ENCODE results near the gene URM1.
A peak's percentile ranks its signal among the peaks of the same experiment; 100 is the strongest.

URM1 gene

DNA sequence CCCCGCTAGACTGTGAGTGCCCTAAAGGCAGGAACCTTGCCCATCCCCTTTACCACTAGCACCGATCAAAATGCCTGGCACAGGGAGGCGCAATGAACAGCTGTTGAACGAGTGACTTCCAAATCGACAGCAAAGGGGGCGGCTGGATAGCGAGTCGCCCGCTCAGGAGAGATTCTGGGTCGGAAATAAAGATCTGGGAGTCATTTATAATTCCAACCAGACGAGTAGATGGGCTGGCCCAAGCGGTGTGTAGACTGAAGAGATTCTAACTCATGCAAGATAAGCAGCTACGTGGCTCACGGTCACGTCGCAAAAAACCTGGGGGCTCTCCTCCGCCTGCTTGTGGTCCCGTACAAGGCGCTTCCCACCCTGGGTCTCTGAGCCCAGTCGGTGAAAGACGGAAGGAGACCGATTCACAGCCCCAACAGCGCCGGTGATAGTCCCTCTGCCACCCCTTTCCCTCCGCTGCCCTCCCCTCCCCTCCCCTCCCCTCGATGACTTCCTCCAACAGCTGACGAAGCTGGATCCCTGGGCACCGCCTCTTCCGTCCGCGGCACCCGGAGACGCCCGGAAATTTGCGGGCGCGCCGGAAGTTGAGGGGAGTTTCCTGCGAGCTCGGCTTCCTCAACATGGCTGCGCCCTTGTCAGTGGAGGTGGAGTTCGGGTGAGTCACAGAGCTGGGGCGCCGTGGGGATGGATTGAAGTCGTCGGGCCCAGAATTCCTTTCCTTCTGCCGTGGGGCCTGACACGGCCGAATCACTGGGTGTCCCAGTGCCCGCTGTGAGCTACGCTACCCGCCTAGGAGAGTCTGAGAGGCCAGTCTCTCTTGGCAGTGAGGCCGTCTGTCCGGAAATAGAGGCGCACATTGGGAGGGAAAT lies at the start of gene URM1:
URM1 (plus strand) TSS at position 623 of the 878 bp plus-strand sequence; CDS start at position 630, 7 bp downstream.
- peak; percentile 96 for DNase-seq (ENCODE audit: extremely low spot score)
- TF ChIP-seq, protein P1, sequence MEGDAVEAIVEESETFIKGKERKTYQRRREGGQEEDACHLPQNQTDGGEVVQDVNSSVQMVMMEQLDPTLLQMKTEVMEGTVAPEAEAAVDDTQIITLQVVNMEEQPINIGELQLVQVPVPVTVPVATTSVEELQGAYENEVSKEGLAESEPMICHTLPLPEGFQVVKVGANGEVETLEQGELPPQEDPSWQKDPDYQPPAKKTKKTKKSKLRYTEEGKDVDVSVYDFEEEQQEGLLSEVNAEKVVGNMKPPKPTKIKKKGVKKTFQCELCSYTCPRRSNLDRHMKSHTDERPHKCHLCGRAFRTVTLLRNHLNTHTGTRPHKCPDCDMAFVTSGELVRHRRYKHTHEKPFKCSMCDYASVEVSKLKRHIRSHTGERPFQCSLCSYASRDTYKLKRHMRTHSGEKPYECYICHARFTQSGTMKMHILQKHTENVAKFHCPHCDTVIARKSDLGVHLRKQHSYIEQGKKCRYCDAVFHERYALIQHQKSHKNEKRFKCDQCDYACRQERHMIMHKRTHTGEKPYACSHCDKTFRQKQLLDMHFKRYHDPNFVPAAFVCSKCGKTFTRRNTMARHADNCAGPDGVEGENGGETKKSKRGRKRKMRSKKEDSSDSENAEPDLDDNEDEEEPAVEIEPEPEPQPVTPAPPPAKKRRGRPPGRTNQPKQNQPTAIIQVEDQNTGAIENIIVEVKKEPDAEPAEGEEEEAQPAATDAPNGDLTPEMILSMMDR (IDR thresholded peaks at IDR 0.05; ENCODE audit: control extremely low read depth, extremely low read depth, low read depth, missing control alignments) = no peak
- POLR2A ChIA-PET = interaction anchor here (0.6 to 2.5 kb wide), 6 partner anchors 8 to 418 kb away, joined by 3 to 15 read pairs (median 4); partner anchors contain the start of gene CERCAM
- CTCF ChIA-PET = interaction anchor here (1.4 to 3.8 kb wide), 8 partner anchors 9 to 182 kb away, joined by 3 to 55 read pairs (median 4); partner anchors contain the start of gene SPTAN1

DNA sequence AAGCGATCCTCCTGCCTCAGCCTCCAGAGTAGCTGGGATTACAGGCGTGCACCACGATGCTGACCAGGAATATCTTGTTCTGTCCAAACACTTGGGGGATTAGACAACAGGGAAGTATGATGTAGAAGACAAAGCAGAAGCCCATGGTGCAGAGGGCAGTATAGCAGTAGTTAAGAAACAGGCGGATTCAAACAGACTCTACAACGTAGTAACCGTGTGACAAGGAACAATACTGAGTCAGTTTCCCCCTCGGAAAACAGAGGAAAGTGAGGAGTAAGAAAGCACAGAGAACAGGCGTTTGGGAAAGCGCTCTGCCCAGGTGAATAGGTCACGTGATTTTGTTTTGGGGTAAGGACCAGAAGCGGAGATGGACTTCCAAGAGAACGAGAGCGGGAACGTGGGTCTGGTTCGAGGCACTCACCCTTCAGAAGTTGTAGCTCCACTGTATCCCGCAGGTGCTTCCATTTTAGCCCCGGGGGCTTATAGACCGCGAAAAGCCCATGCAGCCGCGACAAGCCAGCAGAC lies 49.2 kb upstream of the URM1 start:
- TF ChIP-seq, protein P1 (IDR thresholded peaks at IDR 0.05; ENCODE audit: control extremely low read depth, extremely low read depth, low read depth, missing control alignments) = no peak
- POLR2A ChIA-PET = interaction anchor here (0.9 kb wide), 1 partner anchor 46 kb away, joined by 3 read pairs; the partner anchor contains the start of genes GOLGA2 and SWI5
- DNase-seq (ENCODE audit: extremely low spot score) = no peak
- CTCF ChIA-PET = interaction anchor here (1.0 to 1.5 kb wide), 5 partner anchors 8 to 197 kb away, joined by 3 to 5 read pairs (median 4); no protein-coding TSS in a partner anchor

DNA sequence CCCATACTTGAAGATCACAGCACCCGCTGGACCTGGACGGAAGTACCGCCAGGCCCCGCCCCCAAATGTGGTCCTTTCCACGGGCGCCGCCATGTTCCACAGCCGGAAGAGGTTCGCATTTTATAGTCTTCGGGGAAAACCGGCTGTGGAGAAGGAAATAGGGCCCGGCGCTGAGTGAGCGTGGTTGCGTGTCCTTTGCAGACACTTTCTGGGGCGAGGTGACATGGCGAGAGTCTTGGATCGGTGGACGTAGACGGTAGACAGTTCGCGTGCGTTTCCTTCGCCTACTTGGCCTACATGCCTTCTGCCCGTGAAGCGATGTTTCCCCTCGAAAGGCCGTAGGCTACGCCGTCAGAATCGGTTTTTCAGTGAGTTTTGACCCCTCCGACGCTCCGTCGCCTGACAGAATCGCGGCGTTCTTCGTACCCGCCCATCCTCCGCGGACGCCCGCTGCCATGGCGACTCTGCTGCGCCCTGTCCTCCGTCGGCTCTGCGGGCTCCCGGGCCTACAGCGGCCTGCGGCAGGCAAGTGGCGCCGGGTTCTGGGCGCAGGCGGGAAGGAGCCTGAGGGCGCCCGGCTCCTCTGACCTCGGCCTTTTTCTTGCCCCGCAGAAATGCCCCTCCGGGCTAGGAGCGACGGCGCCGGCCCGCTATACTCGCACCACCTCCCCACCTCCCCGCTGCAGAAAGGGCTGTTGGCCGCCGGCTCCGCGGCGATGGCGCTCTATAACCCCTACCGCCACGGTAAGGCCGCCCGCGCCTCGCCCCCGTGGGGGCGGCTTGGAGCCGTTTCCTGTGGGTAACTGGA lies 48.6 kb upstream of the URM1 start, which contains the start of the genes COQ4 and TRUB2:
COQ4 (plus strand) TSS at position 436 of the 808 bp plus-strand sequence; CDS start at position 456, 20 bp downstream.
TRUB2 (minus strand) TSS at position 44 of the 808 bp plus-strand sequence; CDS start at position 5, 39 bp downstream.
- DNase-seq (ENCODE audit: extremely low spot score) = peak; percentile 96
- POLR2A ChIA-PET = no interaction called here
- CTCF ChIA-PET = interaction anchor here (1.3 to 1.5 kb wide), 2 partner anchors 14 to 40 kb away, joined by 3 to 4 read pairs; no protein-coding TSS in a partner anchor
- TF ChIP-seq, protein P1 (IDR thresholded peaks at IDR 0.05; ENCODE audit: control extremely low read depth, extremely low read depth, low read depth, missing control alignments) = no peak

DNA sequence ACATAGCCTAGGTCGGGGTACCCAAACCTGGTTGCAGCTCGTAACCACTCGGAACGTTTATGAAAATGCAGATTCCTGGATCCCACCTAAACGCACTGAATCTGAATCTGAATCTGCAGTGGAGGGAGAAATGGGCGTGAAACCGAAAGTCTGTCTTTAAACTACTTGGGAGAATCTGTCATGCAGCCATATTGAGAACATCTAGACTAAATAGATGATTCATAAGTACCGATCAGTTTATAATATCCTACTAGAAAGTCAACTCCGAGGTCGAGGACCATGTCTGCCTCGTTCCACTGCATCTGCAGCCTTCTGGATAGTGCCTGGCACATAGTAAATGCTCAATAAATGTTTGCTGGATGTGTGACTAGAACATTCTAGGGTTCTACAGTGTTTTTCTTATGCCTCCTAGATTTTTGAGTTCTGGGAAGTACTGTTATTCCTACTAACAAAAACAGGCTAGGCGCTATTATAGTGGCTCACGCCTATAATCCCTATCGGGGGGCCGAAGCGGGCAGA lies 47.9 kb upstream of the URM1 start:
- POLR2A ChIA-PET = interaction anchor here (0.5 kb wide), 1 partner anchor 10 kb away, joined by 4 read pairs; no protein-coding TSS in a partner anchor
- DNase-seq (ENCODE audit: extremely low spot score) = no peak
- TF ChIP-seq, protein P1 (IDR thresholded peaks at IDR 0.05; ENCODE audit: control extremely low read depth, extremely low read depth, low read depth, missing control alignments) = no peak
- CTCF ChIA-PET = interaction anchor here (2.4 kb wide), 1 partner anchor 39 kb away, joined by 10 read pairs; no protein-coding TSS in a partner anchor

DNA sequence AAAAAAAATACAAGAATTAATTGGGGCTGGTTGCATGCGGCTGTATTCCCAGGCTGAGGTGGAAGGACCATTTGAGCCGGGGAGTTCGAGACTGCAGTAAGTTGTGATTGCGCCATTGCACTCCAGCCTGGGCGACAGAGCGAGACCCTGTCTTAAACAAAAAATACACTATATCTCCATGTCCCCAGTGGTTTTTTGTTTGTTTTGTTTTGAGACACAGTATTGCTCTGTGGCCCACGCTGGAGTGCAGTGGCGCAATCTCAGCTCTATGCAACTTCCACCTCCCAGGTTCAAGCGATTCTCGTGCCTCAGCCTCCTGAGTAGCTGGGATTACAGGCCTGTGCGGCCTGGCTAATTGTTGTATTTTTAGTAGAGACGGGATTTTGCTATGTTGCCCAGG lies 47.4 kb upstream of the URM1 start:
- ChIA-PET POLR2A (interaction anchor here (0.6 kb wide), 1 partner anchor 315 kb away, joined by 3 read pairs; no protein-coding TSS in a partner anchor), CTCF (interaction anchor here (2.4 kb wide), 1 partner anchor 38 kb away, joined by 10 read pairs; no protein-coding TSS in a partner anchor)
- TF ChIP-seq, protein P1 (IDR thresholded peaks at IDR 0.05; ENCODE audit: control extremely low read depth, extremely low read depth, low read depth, missing control alignments) = no peak
- DNase-seq (ENCODE audit: extremely low spot score) = no peak
